SK-N-MC (cell line): ENCODE data around the gene ERH.

Experiments
- EZH2 ChIP-seq: fragments of 200-600 bp; sonication (generic); IDR thresholded peaks from one replicate; pipeline ENCODE4 v1.6.1; 2017; ENCODE audit warnings: antibody characterized with exemption
- POLR2AphosphoS5 ChIP-seq: IDR thresholded peaks from 2 replicates; pipeline ENCODE4 v1.6.1; 2012; ENCODE audit warnings: mild to moderate bottlenecking, low read depth, low read length, borderline replicate concordance

DNA sequence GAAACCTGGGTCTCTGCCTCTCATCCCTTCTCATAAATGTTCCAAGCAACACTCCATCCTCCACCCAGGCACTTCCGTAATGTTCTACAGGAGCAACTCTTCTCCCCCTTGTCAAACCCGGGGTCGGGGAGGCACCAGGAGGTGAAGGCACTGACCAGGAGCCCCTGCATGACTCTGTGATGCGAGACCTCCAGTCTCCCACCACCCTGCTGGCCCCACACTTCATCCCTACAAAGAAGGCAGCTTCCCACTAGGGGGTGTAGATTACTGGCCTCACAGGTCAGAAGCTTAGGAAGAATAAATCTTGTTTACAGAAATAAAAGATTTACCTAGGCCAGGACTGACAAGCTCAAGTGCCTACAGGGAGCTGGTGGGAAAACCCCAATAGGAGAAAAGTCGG, 47.2 kb downstream of the ERH start:
- no peak for TF ChIP-seq EZH2
- no peak for TF ChIP-seq POLR2AphosphoS5
